Sigmoid colon (tissue), 4 donors: ENCODE measurements around the gene KRTAP5-10.

Source experiments
- EP300 ChIP-seq, 4 donors: sonication (generic); formaldehyde crosslinking; IDR thresholded peaks; one replicate each; pipeline ENCODE4 v1.6.1; 2017; ENCODE audit warnings: antibody characterized with exemption in 4 of 4
- POLR2AphosphoS5 ChIP-seq, 4 donors: sonication (generic); formaldehyde crosslinking; IDR thresholded peaks; one replicate each; pipeline ENCODE4 v1.6.1; 2017; ENCODE audit warnings: antibody characterized with exemption in 4 of 4
- TF ChIP-seq, protein P1 (sequence below), 4 experiments: fragments of 450-650 bp in 3 of 4; fragments of 200-600 bp in 1 of 4; IDR thresholded peaks; one replicate each; pipeline ENCODE4 v1.5.1; 2016 to 2019; ENCODE audit warnings: antibody characterized with exemption in 4 of 4, mild to moderate bottlenecking in 3 of 4, moderate library complexity in 2 of 4

- TF ChIP-seq, protein P1, sequence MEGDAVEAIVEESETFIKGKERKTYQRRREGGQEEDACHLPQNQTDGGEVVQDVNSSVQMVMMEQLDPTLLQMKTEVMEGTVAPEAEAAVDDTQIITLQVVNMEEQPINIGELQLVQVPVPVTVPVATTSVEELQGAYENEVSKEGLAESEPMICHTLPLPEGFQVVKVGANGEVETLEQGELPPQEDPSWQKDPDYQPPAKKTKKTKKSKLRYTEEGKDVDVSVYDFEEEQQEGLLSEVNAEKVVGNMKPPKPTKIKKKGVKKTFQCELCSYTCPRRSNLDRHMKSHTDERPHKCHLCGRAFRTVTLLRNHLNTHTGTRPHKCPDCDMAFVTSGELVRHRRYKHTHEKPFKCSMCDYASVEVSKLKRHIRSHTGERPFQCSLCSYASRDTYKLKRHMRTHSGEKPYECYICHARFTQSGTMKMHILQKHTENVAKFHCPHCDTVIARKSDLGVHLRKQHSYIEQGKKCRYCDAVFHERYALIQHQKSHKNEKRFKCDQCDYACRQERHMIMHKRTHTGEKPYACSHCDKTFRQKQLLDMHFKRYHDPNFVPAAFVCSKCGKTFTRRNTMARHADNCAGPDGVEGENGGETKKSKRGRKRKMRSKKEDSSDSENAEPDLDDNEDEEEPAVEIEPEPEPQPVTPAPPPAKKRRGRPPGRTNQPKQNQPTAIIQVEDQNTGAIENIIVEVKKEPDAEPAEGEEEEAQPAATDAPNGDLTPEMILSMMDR (IDR thresholded peaks at IDR 0.05): no peak
- TF ChIP-seq POLR2AphosphoS5 (IDR thresholded peaks at IDR 0.05) (no peak), EP300 (IDR thresholded peaks at IDR 0.05) (no peak)
Measured at GRCh38 chr11:71565263-71565662, at the start of gene KRTAP5-10.
